Hypothalamus (tissue), 51 donors: ENCODE results near the gene NEU4.

Source experiments
- DNase-seq, 51 donors: peaks; one replicate each; lab custom pipeline; 2025; lab: John Stamatoyannopoulos, UW

The NEU4 gene

DNA sequence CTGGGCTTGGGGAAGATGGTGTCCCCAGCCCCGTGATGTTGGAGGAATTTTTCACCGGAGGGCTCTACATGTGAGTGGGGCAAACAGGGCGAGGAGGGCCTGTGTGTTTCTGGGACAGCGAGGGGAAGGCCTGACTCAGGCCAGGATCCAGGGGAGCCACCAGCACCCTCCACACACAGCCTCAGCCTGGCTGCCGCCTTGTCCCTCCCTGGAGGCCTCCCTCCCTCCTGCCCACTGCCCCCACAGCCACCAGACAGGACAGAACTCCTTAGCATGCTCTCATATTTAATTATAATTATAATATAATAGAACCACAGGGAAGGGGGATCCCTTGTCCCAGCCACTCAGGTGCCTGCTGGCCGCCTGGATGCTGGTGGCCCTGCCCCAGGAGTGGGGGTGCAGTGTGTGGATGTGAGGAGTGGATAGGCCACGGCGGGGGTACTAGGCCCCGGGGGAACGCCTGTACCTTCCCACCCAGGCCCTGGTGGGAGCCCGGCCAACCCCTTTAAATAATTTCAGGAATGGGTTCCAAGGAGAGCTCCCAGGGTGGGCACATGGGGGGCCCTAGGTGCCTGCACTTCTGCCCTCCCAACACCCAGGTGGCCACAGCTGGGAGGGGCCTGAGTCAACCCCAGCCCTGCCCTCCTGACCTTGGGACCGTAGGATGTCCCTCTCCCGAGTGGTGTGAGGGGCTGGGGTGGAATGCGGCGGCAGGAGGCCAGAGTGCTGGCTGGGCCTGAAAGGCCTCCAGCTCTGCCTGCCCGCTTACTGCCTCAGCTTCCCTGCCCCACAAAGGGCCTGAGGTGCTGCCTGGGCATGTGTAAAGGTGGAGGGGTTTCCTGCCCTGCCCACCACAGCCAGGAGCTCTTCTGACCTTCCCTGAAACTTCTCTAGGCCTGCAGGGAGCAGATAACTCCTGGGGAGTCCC lies 40.9 kb downstream of the NEU4 start:
- no peak for DNase-seq

DNA sequence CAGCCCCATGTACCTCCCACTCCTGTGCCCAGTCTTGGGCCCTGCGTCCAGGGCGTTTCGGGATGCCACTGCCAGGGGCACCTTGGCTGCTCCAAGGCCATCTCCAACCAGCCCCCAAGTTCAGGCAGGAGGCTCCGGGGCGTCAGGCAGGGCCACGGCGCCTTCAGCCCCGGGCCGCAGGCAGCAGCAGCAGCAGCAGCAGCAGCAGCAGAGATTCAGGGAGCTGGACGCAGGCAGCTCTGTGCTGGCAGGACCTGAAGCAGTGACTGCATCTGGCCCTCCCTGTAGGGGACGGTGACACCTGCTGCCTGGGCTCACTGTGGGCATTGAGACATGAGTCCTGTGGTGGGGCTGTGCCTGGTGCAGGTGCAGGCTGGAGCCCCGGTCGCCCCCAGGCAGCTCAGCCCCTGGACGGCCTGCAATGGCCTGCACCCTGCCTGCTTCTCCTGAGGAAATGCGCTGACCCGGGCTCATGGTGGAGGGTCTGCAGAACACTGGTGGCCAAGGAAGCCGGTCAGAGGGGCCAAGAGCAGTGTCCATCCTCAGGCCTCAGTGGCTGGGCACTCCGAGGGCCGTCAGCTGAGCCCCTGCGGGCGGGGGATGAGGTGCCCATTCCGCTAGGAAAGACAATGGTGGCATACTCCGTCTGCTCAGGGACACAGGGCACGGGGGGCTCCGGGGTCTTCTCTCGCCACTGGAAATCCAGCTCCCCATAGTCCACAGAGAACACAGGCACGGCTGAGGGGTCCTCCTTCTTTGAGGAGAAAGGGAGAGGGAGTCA lies 41.7 kb downstream of the NEU4 start:
- DNase-seq = no peak

DNA sequence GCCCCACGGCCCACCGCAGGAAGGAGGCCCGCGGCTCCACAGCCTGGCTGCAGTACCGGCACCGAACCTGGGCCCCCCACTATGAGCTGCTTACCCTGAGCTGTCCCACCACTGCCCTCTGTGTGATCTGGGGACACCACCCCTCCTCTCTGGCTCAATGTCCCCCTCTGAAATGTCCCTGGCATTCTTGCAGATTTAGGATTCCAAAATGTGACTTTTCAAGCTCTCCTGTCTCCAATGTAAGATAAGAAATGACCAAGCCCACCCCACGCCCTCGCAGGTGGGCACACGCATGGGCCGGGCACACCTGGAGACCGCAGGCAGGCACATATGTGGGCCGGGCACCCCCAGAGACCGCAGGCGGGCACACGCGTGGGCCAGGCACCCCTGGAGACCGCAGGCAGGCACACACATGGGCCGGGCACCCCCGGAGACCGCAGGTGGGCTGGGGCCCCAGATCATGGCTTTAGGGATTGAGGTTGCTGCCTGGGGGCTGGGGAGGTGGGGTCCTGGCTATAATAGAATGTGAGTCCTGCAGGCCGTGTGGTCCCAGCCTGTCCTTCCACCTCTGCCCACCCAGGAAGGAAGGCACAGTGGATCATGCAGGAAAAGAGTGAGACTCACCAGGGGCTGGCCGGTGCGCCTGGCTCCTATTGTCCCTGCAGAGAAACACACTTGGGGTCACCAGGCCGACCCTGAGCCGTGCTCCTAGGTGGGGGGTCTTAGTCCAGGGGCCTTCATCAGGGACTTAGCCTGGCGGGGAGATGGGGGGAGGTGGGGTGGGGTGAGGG lies 42.5 kb downstream of the NEU4 start:
- DNase-seq = peak in 1 of 51 donors; percentile 90

DNA sequence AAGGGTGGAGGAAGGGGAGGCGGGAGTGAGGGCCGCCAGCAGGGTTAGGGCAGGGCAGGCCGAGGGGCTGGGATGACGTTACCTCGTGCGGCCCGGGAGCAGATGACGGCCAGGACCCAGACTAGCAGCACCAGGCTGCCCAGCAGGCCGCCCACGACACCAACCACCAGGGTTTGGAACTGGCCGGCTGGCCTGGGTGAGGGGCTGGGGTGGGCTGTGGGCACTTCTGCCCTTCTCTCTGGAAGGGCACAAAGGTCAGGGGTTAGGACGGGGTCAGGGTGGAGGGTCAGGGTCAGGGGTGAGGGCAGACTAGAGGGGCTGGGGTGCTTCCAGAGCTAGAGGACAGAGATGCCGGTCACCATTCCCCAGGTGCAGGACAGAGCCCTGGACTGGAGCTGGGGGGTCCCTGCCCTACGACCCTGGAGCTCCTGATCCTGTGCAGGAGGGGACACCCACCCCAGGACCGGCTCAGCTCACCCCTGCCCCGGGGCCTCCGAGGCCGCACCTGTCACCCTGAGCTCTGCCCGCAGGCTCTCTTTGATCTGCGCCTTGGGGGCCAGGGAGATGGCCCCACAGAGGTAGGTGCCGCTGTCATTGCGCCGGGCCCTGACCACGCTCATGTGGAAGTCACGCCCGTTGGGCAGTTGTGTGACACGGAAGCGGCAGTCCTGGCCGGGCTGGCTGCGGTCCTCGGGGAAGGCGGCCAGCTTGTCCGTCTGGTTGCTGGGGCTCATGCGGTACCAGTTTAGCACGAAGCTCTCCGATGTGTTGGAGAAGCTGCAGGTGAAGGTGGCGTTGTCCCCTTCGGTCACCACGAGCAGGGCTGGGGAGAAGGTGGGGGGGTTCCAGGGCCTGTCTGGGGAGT lies 43.4 kb downstream of the NEU4 start:
- DNase-seq = peak in 1 of 51 donors; percentile 84

DNA sequence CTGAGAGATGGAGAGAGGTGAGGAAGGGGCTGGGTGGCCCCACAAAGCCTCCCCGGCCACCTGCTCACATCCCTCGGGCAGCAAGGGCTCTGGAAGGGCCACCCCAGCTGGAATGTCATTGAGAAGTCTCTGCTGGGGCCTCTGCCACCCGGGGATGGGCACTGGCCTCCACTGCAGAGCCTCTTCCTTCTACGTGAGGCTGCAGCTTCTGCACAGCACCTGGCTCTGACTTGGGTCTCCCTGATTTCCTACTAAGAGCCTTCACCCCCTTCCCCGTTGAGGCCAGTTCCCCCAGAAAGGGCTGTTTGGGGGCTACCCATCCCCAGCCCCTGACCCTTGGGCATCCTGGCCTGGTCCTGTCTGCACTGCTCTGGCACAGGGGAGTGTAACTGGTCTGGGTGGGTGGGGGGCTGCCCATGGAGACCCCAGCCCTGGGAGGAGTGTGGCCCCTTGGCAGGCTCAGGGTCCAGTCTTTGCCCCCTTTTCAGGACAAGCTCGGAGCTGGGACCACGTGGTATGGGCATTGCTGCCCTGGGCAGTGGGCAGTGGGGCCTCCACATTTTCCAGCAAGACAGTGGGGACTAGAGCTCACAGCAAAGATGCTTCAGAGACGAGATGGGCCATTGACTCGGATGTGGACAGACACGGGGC lies 44.1 kb downstream of the NEU4 start:
- DNase-seq = no peak

DNA sequence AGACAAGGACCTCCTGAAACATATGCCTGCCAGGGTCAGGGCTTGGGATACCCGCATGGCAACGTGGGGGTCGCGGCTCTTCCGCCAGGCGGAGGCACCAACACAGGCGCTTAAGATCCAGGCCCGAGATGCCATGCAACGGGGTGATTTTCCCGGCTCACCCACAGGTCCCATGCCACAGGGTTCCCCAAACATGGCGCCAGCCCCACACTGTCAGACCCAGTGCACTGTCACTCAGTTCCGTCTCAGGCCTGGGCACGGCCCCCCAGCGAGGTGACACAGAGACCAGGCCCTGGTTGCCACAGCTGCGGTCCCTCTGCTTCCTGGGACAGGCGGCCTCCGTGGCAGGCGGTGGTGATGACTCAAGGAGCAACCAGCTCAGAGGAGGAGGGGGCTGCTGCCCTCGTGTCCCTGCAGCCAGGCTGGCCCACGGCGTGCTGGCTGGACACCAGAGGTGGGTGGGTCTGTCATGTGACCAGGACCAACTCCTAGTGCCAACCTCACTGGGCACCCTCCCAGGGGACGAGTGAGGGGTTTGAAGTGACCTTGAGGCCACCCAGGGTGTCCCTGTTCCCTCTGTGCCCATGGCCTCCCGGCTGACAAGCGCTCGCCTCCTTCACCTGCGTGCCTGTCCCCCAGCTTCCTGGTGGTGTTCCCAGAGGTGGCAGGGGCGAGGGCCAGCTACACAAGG lies 44.8 kb downstream of the NEU4 start:
- peak in 6 of 51 donors; percentile 35 to 56 (median 44) for DNase-seq

DNA sequence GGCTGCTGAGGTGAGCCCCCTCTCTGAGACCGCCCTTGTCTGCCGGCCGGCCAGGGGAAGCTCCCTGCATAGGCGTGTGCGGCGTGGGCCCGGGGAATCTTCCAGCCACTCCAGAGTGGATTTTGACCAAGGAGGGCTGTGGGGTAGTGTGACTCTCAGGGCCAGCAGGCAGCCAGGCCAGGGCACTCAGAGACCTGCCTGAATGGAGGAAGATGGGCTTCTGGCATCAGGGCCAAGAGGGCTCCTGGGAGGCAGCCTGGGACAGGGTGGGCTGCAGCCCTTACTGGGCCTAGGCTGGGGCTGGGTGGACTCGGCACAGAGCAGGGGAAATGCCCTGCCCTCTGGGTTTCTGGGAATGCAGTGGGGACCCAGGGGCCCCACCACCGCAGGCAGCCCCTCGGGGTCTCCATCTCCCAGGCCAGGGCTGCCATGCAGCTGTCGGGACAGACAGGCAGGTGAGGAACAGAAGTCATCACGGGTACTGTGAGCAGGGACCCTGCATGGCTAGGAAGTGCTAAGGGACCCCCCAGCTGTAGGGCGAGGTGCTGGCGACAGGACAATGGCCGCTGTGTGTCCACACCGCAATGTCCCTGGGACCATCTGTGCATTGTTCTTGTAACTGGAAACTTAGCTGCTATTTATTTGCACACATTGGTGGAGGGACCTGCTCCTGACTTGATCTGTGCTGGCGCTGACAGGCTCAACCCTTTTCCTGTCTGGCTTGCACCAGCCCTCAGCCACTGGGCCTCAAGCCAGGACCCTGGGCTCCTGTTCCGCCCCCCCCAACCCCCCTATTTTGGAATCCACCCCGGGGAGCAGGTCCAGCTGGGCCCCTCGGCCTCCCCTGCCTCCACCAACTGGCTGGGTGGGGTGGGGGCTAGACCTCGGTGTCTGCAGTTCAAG lies 45.6 kb downstream of the NEU4 start:
- DNase-seq = no peak

DNA sequence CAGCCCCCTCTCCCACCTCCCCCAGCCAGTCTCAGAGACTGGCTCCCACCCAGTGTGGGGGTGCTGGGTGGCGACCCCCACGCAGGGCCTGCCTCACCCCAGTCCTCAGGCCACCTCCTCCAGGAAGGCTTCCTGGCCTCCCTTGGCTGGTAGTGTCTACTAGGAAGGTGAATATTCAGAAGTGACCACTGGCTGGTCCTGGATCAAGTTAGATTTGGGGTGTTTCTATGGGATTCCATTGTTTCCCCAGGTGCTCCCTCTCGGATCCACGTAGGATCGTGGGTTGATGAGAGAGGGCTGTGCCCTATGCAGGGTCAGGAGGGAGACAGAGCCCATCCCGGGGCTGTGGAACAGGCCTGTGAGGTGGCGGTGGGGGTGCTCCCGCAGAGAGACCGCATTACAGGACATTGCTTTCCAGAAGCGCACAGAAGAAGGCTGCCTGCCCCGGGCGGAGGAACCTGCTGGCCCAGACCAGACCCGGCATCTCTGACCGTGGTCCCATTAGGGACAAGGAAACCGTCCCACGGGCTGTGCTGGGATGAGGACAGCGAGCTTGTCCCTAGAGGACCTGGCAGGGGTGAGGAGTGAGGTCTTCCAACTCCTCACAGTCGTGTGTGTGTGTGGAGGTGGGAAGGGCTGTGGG lies 46.4 kb downstream of the NEU4 start:
- no peak for DNase-seq

DNA sequence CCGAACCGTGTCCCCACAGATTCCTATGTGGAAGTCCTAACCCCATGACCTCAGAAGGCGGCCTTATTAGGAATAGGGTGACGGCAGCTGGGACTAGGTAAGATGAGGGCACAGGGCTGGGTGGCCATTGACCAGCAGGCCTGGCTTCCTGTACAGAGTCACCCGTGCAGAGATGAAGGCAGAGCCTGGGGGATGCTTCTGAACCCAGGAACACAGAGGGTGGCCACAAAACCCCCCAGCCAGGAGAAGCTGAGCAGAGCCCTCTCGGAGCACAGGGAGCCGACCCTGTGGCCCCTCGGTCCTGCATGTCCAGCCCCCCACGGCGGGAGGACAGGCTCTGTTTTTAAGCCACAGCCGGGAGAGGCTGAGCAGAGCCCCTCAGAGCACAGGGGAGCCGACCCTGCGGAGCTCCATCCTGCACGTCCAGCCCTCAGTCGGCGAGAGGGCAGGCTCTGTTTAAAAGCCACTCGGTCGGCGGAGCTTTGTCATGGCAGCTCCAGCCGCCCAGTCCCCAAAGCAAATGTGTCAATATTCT lies 47.0 kb downstream of the NEU4 start:
- no peak for DNase-seq

DNA sequence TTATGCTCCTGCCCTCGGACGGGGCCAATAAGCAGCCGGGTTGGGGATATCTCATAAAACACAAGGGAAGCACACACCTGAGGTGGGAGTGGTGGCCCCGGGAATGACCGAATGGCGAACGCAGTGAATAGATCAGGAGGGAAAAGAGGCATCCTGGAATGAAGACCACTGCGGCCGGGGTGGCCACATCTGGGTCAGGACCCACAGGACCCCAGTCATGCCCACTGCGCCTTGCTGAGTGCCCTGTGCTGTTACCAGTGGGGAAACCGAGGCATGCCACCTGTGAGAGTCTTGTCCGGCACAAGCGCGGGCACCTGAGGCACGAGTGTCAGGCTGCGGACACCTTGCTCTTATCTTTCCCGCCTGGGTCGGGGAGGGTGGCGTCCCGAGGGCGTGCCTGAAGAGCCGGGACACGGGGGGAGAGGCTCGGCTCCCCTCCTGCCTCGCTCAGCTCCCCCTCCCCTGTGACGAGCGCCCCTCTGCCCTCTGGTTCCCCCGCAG lies 48.1 kb downstream of the NEU4 start:
- no peak for DNase-seq

DNA sequence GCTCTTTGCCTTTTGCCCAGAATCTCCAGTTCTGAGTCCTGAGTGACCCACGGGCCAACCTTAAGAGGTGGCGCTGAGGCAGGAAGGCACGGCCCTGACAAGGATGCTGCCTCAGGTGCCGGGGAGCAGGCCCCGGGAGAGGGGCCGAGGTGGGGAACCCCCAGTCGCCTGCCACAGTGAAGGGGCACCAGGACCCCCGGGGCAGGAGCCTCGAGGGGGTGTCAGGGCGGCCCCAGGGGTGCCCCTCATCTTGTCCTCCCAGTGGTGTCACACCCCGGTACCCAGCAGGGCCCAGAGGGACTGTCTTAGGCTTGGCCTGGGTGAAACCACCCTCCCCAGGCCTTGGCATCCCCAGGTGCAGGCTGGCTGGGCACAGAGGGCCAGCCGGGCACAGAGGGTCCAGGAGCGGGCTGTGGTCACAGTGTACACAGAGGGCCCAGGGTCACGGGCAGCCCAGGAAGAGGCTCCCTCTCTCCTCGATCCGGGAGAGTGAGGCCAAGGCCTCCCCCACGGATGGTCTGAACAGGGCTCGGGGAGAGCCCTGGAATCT lies 48.7 kb downstream of the NEU4 start:
- DNase-seq = no peak

DNA sequence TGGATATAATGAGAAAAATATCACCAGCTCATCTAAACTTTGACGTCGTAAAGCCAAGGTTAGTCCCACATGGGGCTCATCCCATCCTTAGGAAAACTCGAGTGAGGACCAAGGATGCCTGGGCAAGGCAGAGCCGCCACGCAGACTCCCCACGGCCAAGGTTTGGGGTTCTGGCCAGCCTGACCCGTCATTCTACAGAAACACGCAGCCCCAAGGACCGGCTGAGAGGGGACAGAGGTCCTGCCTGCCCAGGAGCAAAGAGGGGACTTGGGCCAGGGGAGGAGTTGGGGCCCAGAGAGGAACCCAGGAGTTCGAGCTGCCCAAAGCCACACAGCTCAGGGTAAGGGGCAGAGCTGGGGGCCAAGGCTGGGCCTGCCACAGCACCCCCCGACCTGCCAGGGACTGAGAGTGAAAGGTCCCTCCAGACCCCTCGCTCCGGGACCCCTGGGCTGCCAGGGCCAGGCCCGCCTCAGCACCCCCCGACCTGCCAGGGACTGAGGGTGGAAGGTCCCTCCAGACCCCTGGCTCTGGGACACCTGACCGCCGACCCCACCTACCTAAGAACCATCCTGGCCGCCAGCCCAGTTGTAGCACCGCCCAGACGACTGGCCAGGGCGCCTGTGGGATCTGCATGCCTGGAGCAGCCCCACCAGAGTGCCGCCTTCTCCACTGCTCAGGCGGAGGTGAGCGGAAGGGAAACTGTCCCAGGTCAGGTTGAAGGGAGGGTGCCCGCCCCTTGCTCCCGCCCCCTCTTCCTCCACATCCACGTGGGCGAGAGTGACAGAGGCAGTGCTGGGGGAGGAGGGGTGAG lies 49.4 kb downstream of the NEU4 start, which contains the start of gene PDCD1:
PDCD1 (minus strand) TSS at position 689 of the 811 bp plus-strand sequence; CDS start at position 633, 56 bp downstream.
- no peak for DNase-seq

DNA sequence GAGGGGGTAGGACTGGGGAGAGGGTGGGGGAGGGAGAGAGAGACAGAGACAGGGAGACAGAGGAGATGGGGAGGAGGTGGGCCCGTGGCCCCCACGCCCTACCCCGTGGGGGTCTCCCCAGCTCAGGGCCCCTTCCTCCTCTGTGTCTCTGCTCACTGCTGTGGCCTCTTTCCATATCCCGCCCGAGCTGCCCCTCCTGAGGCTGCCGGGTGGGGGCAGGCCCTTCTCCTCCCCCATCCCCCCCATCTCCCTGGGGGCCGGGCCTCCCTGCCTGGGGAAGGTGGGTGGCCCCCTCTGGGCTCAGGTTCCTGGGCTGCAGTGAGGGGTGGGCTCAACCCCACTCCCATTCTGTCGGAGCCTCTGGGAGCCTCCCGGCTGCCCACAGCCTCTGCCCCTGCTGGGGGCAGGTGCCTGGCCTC lies 50.0 kb downstream of the NEU4 start:
- no peak for DNase-seq

DNA sequence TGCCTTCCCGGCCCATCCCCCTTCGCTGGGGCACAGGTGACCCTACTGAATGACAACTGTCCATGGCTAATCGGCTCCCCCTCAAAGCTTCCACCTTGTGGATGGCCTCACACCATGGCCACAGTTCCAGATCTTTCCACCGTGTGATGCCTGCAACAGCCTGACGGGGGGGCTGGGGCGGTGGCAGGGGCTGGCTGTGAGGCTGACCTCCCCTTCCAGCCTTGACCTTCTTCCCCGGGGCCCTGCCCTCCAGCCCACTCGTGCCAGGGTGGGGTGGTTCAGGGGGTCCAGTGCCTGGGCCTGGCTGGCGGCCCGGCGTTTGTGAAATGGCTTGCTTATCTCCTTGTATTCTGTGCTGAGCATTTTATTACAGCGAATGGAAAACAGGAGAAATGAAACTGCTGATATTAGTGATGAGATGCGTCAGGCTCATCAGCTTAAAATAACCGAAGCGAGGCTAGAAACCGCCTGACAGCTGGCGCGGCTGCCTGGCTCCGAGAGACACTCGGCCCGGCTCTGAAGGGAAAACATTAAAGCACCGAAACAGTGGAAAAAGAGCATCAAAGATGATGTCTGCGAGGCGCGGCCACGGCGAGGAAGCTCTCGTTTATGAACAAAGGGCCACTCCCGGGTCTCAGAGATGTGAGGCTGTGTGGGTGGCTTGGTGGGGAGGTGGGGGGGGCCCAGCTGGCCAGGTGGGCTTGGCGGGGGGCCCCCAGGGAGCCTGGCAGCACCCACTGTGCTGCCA lies 50.6 kb downstream of the NEU4 start:
- DNase-seq = peak in 10 of 51 donors; percentile 12 to 51 (median 40)
